Stimulated activated CD4-positive, alpha-beta T cell treated with anti-CD3 and anti-CD28 coated beads, TNF-alpha, amount 100 ng/mL, for 24 hours (primary cell): ENCODE results near the gene LRFN4.

Experiments used
- DNase-seq, 3 experiments: peaks; one replicate each; pipeline ENCODE4 v3.0.0-alpha.2; 2020; ENCODE audit warnings: low read depth in 3 of 3

Gene LRFN4

DNA sequence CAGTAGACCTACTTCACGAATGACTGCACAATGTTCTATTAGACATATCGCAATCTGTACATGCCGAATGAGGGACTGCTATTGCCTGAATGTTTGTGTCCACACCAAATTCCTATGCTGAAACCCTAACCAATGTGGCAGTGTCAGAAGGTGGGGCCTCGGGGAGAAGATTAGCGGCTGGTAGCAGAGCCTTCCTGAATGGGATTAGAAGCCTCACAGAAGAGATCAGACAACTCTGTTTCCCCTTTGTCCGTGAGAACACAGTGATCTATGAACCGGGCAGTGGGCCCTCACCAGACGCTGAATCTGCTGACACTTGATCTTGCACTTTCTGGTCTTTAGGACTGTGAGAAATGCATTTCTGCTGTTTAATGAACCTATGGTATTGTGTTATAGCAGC, 33.1 kb downstream of the LRFN4 start:
- DNase-seq, result no peak

DNA sequence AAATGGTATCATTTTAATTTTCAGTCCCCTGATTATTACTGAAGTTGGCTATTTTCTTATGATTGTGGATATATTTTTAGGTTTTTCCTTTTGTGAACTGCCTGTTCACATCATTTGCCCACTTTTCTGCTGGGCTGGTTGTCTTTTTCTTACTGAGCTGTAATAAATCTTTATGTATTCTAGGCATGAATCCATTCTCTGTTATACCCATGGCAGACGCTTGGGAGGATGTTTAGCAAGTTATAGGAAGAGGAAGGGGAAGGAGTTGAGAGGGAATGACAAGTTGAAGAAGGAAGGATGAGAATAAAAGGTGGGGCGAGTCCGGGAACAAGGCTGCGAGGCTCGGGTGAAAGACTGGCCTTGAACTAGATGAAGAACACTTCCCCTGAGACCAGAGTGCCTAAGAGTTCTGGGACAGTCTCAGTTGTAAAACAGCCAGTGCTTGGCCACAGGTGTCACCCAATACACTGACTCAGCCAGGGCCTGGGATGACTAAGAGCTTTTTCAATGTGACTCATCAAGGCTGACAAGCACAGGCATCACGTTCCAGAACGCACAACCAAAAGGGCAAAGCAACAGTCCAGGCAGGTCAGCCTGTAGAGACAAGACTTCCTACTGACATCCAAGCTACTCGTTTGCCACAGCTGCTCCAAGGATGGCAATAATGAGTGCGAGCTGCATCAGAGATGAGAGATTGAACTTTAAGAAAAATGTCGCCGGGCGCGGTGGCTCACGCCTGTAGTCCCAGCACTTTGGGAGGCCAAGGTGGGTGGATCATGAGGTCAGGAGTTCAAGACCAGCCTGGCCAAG, 35.2 kb downstream of the LRFN4 start:
- peak; percentile 24 to 66 (median 33) for DNase-seq

- DNase-seq, result no peak
Measured at GRCh38 chr11:66892911-66893310, 36.0 kb downstream of the LRFN4 start.

DNA sequence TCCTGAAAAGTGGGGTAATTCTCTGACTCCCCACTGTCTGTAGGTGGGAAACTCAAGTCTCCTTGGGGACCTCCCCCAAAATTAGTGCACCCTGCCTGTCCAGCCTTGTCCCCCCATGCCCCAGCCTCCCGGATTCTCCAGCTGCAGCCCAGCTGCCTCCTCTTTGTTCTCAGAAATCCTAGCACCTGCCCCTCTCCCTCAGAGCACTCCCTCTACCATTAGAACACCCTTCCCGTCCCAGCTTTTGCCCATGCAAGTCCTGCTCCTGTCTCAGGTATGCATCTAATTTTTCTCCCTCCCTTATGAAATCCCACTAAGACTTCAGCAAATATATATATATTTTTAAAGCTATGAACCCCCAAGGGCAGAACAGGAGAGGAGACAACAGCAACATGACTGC, 37.3 kb downstream of the LRFN4 start:
- DNase-seq, result no peak

GRCh38 chr11:66901964-66902390, 45.1 kb downstream of the LRFN4 start:
- no peak for DNase-seq

DNA sequence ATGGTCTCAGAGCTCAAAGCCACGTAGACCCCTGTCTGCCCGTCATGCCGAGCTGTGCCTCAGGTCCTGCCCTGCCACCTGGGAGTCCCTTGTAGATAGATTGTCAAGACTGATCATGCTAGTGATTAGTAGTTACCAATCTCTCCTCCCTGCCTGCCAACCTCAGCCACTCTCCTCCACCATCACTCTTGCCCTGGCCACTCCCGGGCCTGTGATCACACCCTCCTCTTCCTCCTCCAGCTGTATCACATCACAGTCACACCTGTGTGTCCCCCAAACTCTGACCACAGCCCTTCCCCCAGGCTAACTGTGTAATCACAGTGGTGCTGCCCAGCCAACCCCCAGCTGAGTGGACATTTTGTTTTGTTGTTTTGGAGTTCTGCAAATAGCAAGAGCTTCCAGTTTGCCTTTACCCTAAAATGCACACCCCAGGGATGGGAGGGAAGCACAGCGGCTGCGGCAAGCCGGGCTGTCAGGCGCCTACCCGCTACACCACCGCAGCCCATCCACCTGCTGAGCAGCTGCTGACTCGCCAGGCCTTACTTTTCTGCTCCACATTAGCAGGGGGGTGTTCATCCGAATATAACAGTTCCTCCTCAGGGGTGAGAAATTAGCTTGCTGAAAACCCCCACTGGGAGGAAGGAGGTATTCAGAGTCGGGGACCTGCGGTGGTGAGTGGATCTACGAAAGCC, 45.8 kb downstream of the LRFN4 start:
- no peak for DNase-seq

DNA sequence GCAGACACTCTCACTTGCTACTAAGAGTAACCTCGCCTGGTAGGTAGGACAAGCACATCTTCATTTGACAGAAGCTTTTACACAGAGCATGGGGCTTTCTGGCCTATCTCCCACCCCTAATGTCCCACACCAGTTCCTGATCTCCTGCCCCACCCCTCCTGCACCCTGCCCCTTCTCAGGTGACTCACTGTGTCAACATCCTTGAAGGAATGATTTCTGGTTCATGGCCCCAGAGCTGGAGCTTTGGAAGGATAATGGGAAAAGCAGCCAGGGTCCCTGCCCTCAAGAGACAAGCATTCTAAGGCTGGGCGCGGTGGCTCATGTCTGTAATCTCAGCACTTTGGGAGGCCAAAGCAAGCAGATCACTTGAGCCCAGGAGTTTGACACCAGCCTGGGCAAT, 47.2 kb downstream of the LRFN4 start:
- no peak for DNase-seq

DNA sequence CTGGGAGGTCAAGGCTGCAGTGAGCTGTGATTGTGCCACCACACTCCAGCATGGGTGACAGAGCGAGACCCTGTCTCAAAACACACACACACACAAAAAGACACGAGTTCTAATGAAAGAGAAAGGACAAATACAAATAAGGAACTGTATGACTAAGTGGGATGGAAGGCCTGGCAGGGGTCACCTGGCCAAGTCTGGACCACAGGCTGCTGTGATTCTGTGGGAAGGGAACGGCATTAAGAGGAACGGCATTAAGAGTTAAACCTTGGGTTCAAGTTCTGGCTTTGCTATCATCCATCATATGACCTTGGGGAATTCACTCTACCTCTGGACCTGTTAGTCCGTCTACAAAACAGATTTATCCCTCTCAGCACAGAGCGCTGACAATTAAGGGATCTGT, 47.7 kb downstream of the LRFN4 start:
- no peak for DNase-seq

DNA sequence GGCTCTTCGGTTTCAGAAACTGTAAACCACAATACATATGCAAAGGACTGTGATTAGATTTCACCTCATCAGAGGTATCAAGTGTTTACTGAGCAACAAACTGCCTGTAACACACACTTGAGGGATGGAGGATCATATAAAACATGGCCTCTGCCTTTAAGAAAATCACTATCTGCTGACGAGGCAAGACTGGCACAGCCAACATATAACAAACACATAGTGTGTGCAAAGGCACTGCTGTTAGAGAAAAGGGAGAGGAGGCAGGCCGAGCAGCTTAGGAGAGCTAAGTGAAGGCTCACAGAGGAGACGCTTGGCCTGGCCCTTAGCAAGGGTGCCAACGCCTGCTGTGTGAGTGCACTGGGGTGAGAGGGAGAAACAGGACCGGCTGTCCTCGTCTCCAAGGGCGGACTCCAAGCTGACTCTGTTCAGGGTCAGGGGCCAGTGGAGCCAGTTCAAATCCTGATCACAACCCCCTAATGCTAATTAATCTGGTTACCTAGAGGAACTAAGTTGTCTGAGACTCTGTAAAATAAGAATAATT, 48.2 kb downstream of the LRFN4 start:
- no peak for DNase-seq

GRCh38 chr11:66905631-66906030, 48.8 kb downstream of the LRFN4 start:
- no peak for DNase-seq

DNA sequence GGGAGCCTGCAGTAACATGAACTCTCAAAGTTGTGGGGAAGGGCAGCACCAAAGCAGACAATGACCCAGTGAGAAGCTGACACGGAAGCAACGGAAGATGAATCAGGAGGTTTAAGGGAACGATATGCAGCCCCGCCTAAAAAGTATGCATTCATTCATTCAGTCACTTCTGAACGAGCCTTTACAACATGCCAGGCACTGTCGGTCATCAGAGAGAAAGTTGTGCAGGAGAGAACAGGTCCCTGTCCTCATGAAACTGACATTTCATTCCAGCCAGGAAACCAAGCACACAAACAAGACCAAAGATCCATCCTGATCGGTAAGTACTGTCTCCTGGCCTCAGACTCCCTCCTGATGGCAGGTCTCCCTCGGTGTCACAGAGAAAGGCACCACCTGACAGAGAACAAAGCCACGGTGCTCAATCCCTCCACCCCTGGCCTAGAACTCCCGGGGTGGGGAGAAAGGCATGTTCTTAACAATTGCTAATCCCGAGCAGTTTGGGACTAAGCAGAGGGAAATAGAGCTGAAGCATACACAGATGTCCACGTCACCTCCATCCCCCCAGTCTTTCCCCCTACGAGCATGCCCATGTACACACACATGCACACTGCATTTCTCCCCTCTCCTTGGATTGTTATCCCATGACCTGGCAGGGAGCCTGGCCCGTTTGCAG, 49.3 kb downstream of the LRFN4 start:
- DNase-seq, result no peak

- DNase-seq, result no peak
Measured at GRCh38 chr11:66907751-66908630, 51.1 kb downstream of the LRFN4 start.

DNA sequence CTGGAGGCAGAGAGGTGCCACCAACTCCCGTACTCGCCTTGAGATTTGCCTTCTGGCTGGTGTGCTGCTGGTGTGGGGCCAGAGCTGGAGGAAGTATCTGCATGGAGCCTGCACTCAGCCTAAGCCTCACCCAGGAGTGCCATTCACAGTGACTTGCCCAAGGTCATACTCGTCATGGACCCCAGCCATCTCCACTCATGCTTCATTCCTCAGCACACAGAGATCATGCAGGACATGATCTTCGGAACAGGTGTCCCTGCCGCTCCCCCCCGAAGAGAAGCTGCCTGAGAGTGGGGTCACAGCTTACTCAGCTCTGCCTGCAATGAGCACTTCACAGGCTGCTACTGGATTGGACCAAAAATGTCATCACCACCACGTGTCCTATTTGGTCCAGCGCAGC, 52.3 kb downstream of the LRFN4 start:
- DNase-seq, result no peak

DNA sequence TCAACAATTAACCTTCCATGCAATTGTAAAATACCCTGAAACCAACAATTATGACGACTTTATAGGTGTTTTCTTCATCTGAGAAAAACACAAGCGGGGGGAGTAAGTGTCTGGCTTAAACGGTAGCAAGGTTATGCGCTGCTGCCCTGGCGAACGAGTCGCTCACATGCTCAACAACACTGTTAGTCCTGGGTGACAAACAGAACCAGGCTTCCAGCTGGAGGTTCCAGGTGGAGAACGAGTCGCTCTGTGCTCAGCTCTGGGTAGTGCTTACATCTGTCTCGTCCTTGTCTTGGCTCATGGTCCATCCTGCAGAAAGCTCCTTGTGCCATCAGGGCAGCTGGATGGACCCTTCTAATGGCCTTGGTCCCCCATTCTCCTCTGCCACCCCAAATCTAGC, 53.2 kb downstream of the LRFN4 start:
- DNase-seq, result no peak
